Activated CD4-positive, alpha-beta T cell treated with anti-CD3 and anti-CD28 coated beads, Interleukin-2, amount 50 U/mL, for 24 hours (primary cell): ENCODE data around the gene TALDO1.
A peak's percentile ranks its signal among the peaks of the same experiment; 100 is the strongest.

ENCODE experiments used
- DNase-seq, 2 donors: peaks; one replicate each; pipeline ENCODE4 v3.0.0-alpha.2; 2020; ENCODE audit warnings: low read depth in 1 of 2, low spot score in 1 of 2

Gene TALDO1

GRCh38 chr11:767238-767637 is 20.0 kb downstream of the TALDO1 start:
- no peak for DNase-seq

GRCh38 chr11:769887-770641 is 22.8 kb downstream of the TALDO1 start:
- DNase-seq, result no peak

- no peak for DNase-seq
Observed at GRCh38 chr11:770642-771616, 23.7 kb downstream of the TALDO1 start.

- no peak for DNase-seq
Observed at GRCh38 chr11:771617-772204, 24.4 kb downstream of the TALDO1 start.

- no peak for DNase-seq
Observed at GRCh38 chr11:772429-773390, 25.4 kb downstream of the TALDO1 start.

- no peak for DNase-seq
Observed at GRCh38 chr11:773425-773824, 26.2 kb downstream of the TALDO1 start.

- no peak for DNase-seq
Observed at GRCh38 chr11:773830-774229, 26.6 kb downstream of the TALDO1 start.

GRCh38 chr11:774873-775592 is 27.8 kb downstream of the TALDO1 start:
- no peak for DNase-seq

- DNase-seq, result no peak
Observed at GRCh38 chr11:776263-776560, 28.9 kb downstream of the TALDO1 start.

GRCh38 chr11:776561-777287 is 29.5 kb downstream of the TALDO1 start:
- peak in 1 of 2 donors; percentile 17 for DNase-seq

- peak; percentile 88 to 90 for DNase-seq
Observed at GRCh38 chr11:777288-778255, 30.3 kb downstream of the TALDO1 start, which contains the start of gene GATD1. GATD1 (minus strand) TSS chr11:777487; CDS start chr11:777462, 25 bp downstream.

- no peak for DNase-seq
Observed at GRCh38 chr11:778976-779954, 32.0 kb downstream of the TALDO1 start.

GRCh38 chr11:779955-780532 is 32.8 kb downstream of the TALDO1 start:
- DNase-seq, result no peak

GRCh38 chr11:782264-783174 is 35.3 kb downstream of the TALDO1 start:
- DNase-seq, result no peak

- no peak for DNase-seq
Observed at GRCh38 chr11:783581-784015, 36.3 kb downstream of the TALDO1 start.
